ENCODE data around the gene POLN. TPM values are rescaled to one million over a fixed set of nuclear protein-coding genes. Genes with fewer than 3 reads are reported as not detected.
A peak's percentile ranks its signal among the peaks of the same experiment; 100 is the strongest.

Gene POLN
- total and polyA plus RNA-seq, 2 donors = 1.1 to 2.9 TPM

GRCh38 chr4:2266181-2266580 is 24.3 kb upstream of the POLN start:
- peaks cover 0 to 5% of the 10 kb centered on the region in 2 donors for H3K27me3 ChIP-seq (ENCODE audit: control insufficient read depth in 2 of 2, insufficient read depth in 1 of 2, low read length in 1 of 2)
- no peak for DNase-seq (ENCODE audit: low read depth in 6 of 9, low spot score in 9 of 9)
- H3K4me1 ChIP-seq (ENCODE audit: control insufficient read depth in 2 of 2, insufficient read depth in 2 of 2, low read length in 2 of 2) = peaks cover 18 to 27% of the 10 kb centered on the region in 2 donors
- no peak overlapping the region for H3K4me3 ChIP-seq (ENCODE audit: low read length in 2 of 2)
- H3K36me3 ChIP-seq (ENCODE audit: control insufficient read depth in 2 of 2, insufficient read depth in 2 of 2, low read length in 1 of 2) = no peaks in the 10 kb centered on the region
- WGBS = 94% methylated on average over 8 of the region's 8 CpGs
- H3K9me3 ChIP-seq (ENCODE audit: control insufficient read depth in 2 of 2, insufficient read depth in 1 of 2, low read length in 1 of 2) = no peaks in the 10 kb centered on the region
- no peak overlapping the region for H3K27ac ChIP-seq (ENCODE audit: low read depth in 1 of 2, low read length in 1 of 2)

- 96% methylated on average over 19 of the region's 19 CpGs for WGBS
- Histone ChIP-seq H3K4me3 (ENCODE audit: low read length in 2 of 2) (no peak overlapping the region), H3K4me1 (ENCODE audit: control insufficient read depth in 2 of 2, insufficient read depth in 2 of 2, low read length in 2 of 2) (peaks cover 22 to 34% of the 10 kb centered on the region in 2 donors), H3K27ac (ENCODE audit: low read depth in 1 of 2, low read length in 1 of 2) (no peak overlapping the region), H3K27me3 (ENCODE audit: control insufficient read depth in 2 of 2, insufficient read depth in 1 of 2, low read length in 1 of 2) (peaks cover 0 to 5% of the 10 kb centered on the region in 2 donors), H3K9me3 (ENCODE audit: control insufficient read depth in 2 of 2, insufficient read depth in 1 of 2, low read length in 1 of 2) (no peaks in the 10 kb centered on the region), H3K36me3 (ENCODE audit: control insufficient read depth in 2 of 2, insufficient read depth in 2 of 2, low read length in 1 of 2) (peaks cover 2% of the 10 kb centered on the region in 2 donors)
- no peak for DNase-seq (ENCODE audit: low read depth in 6 of 9, low spot score in 9 of 9)
Observed at GRCh38 chr4:2265113-2266110, 23.5 kb upstream of the POLN start.

- H3K27me3 ChIP-seq (ENCODE audit: control insufficient read depth in 2 of 2, insufficient read depth in 1 of 2, low read length in 1 of 2) = peaks cover 0 to 5% of the 10 kb centered on the region in 2 donors
- peaks cover 28 to 43% of the 10 kb centered on the region in 2 donors for H3K4me1 ChIP-seq (ENCODE audit: control insufficient read depth in 2 of 2, insufficient read depth in 2 of 2, low read length in 2 of 2)
- no peaks in the 10 kb centered on the region for H3K9me3 ChIP-seq (ENCODE audit: control insufficient read depth in 2 of 2, insufficient read depth in 1 of 2, low read length in 1 of 2)
- H3K36me3 ChIP-seq (ENCODE audit: control insufficient read depth in 2 of 2, insufficient read depth in 2 of 2, low read length in 1 of 2) = peaks cover 9 to 11% of the 10 kb centered on the region in 2 donors
- WGBS = 94% methylated on average over 6 of the region's 6 CpGs
- DNase-seq (ENCODE audit: low read depth in 6 of 9, low spot score in 9 of 9) = no peak
- H3K27ac ChIP-seq (ENCODE audit: low read depth in 1 of 2, low read length in 1 of 2) = no peak overlapping the region
- H3K4me3 ChIP-seq (ENCODE audit: low read length in 2 of 2) = no peak overlapping the region
Observed at GRCh38 chr4:2264481-2265041, 22.6 kb upstream of the POLN start.

GRCh38 chr4:2263926-2264321 is 22.0 kb upstream of the POLN start:
- Histone ChIP-seq H3K27ac (ENCODE audit: low read depth in 1 of 2, low read length in 1 of 2) (peak overlapping the region in 1 of 2 donors; percentile 53), H3K27me3 (ENCODE audit: control insufficient read depth in 2 of 2, insufficient read depth in 1 of 2, low read length in 1 of 2) (peaks cover 0 to 3% of the 10 kb centered on the region in 2 donors), H3K36me3 (ENCODE audit: control insufficient read depth in 2 of 2, insufficient read depth in 2 of 2, low read length in 1 of 2) (peaks cover 15 to 16% of the 10 kb centered on the region in 2 donors), H3K4me1 (ENCODE audit: control insufficient read depth in 2 of 2, insufficient read depth in 2 of 2, low read length in 2 of 2) (peaks cover 28 to 48% of the 10 kb centered on the region in 2 donors), H3K4me3 (ENCODE audit: low read length in 2 of 2) (no peak overlapping the region), H3K9me3 (ENCODE audit: control insufficient read depth in 2 of 2, insufficient read depth in 1 of 2, low read length in 1 of 2) (no peaks in the 10 kb centered on the region)
- WGBS = 87% methylated on average over 6 of the region's 6 CpGs
- peak in 1 of 9 donors; percentile 54 for DNase-seq (ENCODE audit: low read depth in 6 of 9, low spot score in 9 of 9)

GRCh38 chr4:2262944-2263250 is 21.0 kb upstream of the POLN start:
- WGBS = 68% methylated on average over 13 of the region's 13 CpGs
- DNase-seq (ENCODE audit: low read depth in 6 of 9, low spot score in 9 of 9) = no peak
- Histone ChIP-seq H3K27ac (ENCODE audit: low read depth in 1 of 2, low read length in 1 of 2) (peak overlapping the region; percentile 96 to 97), H3K4me1 (ENCODE audit: control insufficient read depth in 2 of 2, insufficient read depth in 2 of 2, low read length in 2 of 2) (peaks cover 28 to 48% of the 10 kb centered on the region in 2 donors), H3K4me3 (ENCODE audit: low read length in 2 of 2) (peak overlapping the region; percentile 59 to 92), H3K27me3 (ENCODE audit: control insufficient read depth in 2 of 2, insufficient read depth in 1 of 2, low read length in 1 of 2) (peaks cover 0 to 2% of the 10 kb centered on the region in 2 donors), H3K9me3 (ENCODE audit: control insufficient read depth in 2 of 2, insufficient read depth in 1 of 2, low read length in 1 of 2) (no peaks in the 10 kb centered on the region), H3K36me3 (ENCODE audit: control insufficient read depth in 2 of 2, insufficient read depth in 2 of 2, low read length in 1 of 2) (peaks cover 25 to 26% of the 10 kb centered on the region in 2 donors)

- Histone ChIP-seq H3K4me3 (ENCODE audit: low read length in 2 of 2) (peak overlapping the region; percentile 59 to 92), H3K9me3 (ENCODE audit: control insufficient read depth in 2 of 2, insufficient read depth in 1 of 2, low read length in 1 of 2) (no peaks in the 10 kb centered on the region), H3K4me1 (ENCODE audit: control insufficient read depth in 2 of 2, insufficient read depth in 2 of 2, low read length in 2 of 2) (peaks cover 28 to 50% of the 10 kb centered on the region in 2 donors), H3K27ac (ENCODE audit: low read depth in 1 of 2, low read length in 1 of 2) (peak overlapping the region; percentile 96 to 97), H3K27me3 (ENCODE audit: control insufficient read depth in 2 of 2, insufficient read depth in 1 of 2, low read length in 1 of 2) (no peaks in the 10 kb centered on the region), H3K36me3 (ENCODE audit: control insufficient read depth in 2 of 2, insufficient read depth in 2 of 2, low read length in 1 of 2) (peaks cover 30 to 32% of the 10 kb centered on the region in 2 donors)
- WGBS = under 1% methylated on average over 98 of the region's 98 CpGs
- DNase-seq (ENCODE audit: low read depth in 6 of 9, low spot score in 9 of 9) = peak; percentile 85 to 100 (median 98)
Observed at GRCh38 chr4:2262145-2262943, 20.4 kb upstream of the POLN start.

- peaks cover 28 to 51% of the 10 kb centered on the region in 2 donors for H3K4me1 ChIP-seq (ENCODE audit: control insufficient read depth in 2 of 2, insufficient read depth in 2 of 2, low read length in 2 of 2)
- DNase-seq (ENCODE audit: low read depth in 6 of 9, low spot score in 9 of 9) = peak in 1 of 9 donors; percentile 37
- peaks cover 35 to 37% of the 10 kb centered on the region in 2 donors for H3K36me3 ChIP-seq (ENCODE audit: control insufficient read depth in 2 of 2, insufficient read depth in 2 of 2, low read length in 1 of 2)
- no peaks in the 10 kb centered on the region for H3K9me3 ChIP-seq (ENCODE audit: control insufficient read depth in 2 of 2, insufficient read depth in 1 of 2, low read length in 1 of 2)
- peak within 1 kb of the TSS; percentile 85 to 92 for H3K4me3 ChIP-seq (ENCODE audit: low read length in 2 of 2)
- under 1% methylated on average over 46 of the region's 46 CpGs for WGBS
- H3K27me3 ChIP-seq (ENCODE audit: control insufficient read depth in 2 of 2, insufficient read depth in 1 of 2, low read length in 1 of 2) = no peaks in the 10 kb centered on the region
- H3K27ac ChIP-seq (ENCODE audit: low read depth in 1 of 2, low read length in 1 of 2) = peak within 1 kb of the TSS; percentile 96 to 97
Observed at GRCh38 chr4:2261853-2262144, 19.9 kb upstream of the POLN start, which contains the start of gene MXD4. TSS of gene MXD4 (minus strand) at chr4:2262109. CDS start at chr4:2261980, 129 bp downstream.

GRCh38 chr4:2261110-2261852 is 19.4 kb upstream of the POLN start:
- H3K4me1 ChIP-seq (ENCODE audit: control insufficient read depth in 2 of 2, insufficient read depth in 2 of 2, low read length in 2 of 2) = peaks cover 28 to 51% of the 10 kb centered on the region in 2 donors
- 1% methylated on average over 91 of the region's 91 CpGs for WGBS
- H3K4me3 ChIP-seq (ENCODE audit: low read length in 2 of 2) = peak overlapping the region; percentile 85 to 92
- H3K36me3 ChIP-seq (ENCODE audit: control insufficient read depth in 2 of 2, insufficient read depth in 2 of 2, low read length in 1 of 2) = peaks cover 39 to 42% of the 10 kb centered on the region in 2 donors
- H3K9me3 ChIP-seq (ENCODE audit: control insufficient read depth in 2 of 2, insufficient read depth in 1 of 2, low read length in 1 of 2) = no peaks in the 10 kb centered on the region
- no peaks in the 10 kb centered on the region for H3K27me3 ChIP-seq (ENCODE audit: control insufficient read depth in 2 of 2, insufficient read depth in 1 of 2, low read length in 1 of 2)
- peak overlapping the region in 1 of 2 donors; percentile 88 for H3K27ac ChIP-seq (ENCODE audit: low read depth in 1 of 2, low read length in 1 of 2)
- peak in 2 of 9 donors; percentile 49 to 63 for DNase-seq (ENCODE audit: low read depth in 6 of 9, low spot score in 9 of 9)

All from thymus (tissue), 11 donors.